GM19238 (cell line): ENCODE measurements around the gene SLC22A31.

Experiments used
- DNase-seq: peaks from one replicate; pipeline ENCODE4 v3.0.0; 2011; ENCODE audit warnings: low spot score; ENCODE audit not compliant: insufficient read length

Gene SLC22A31

GRCh38 chr16:89150981-89151380, 49.4 kb downstream of the SLC22A31 start:
- no peak for DNase-seq

DNA sequence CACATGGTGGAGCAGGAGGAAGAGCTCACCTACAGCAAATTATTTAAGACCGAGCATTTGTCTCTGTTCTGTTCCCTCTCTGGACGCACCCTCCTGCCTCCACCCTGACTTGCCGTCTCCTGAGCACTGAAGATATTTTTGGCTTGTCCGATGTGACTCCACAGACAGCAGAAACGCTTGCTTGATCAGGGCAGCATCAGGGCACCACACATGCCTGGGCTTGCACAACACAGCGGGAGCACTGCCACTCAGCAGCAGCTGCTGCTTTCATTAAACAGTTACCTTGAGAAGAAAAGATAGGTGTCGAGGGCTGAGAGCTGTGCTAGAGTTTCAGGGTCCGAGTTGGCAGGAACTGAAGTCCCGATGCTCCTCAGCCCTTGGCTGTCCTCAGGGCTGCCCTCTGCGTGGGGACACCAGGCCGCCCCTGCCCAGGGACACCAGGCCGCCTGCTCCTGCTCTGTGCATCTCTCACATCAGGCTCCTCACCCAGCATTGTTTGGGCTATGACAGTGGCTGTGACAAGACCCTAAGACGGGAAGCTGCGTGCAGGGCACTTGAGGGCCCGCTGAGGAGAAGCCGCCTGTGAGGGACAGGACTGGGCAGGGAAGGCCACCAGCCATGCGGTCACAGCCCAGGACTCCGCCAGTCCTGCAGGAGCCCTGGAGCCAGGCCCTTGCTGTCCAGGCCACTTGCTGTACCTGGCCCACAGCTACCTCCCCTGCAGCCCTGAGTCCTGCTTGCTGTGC, 50.1 kb downstream of the SLC22A31 start:
- no peak for DNase-seq

DNA sequence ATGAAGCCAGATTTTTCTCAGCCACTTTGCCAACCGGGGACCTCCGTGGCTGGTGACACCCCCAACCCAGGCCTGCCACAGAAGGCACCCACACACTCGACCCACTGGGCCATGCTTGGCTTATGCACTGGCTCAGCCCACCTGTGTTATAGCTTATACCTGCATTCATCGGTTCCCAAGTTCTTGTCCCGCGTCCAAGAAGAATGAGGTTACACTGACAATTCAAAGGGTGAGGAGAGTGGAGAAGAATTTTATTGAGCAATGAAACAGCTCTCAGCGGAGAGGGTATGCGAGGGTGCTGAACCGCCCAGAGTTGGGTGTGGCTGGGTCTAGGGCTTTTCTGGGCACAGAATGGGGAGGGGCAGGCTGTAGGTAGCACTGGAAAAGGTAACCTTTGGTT, 51.0 kb downstream of the SLC22A31 start:
- DNase-seq, result no peak

DNA sequence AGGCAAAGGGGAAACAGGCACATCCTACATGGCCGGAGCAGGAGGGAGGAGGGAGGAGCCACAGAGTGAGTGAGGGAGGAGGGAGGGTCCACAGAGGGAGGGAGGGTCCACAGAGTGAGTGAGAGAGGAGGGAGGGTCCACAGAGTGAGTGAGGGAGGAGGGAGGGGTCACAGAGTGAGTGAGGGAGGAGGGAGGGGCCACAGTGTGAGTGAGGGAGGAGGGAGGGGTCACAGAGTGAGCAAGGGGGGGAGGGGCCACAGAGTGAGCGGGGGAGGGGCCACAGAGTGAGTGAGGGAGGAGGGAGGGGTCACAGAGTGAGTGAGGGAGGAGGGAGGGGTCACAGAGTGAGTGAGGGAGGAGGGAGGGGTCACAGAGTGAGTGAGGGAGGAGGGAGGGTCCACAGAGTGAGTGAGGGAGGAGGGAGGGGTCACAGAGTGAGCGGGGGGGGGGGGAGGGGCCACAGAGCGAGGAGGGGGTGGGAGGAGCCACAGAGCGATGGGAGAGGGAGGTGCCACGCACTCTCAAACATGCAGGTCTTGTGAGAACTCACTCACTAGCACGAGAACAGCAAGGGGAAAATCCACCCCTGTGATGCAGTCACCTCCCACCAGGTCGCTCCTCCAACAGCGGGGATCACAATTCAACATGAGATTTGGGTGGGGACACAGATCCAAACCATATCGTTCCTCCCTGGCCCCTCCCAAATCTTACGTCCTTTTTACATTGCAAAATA, 53.1 kb downstream of the SLC22A31 start:
- DNase-seq, result no peak

GRCh38 chr16:89146211-89147005, 53.9 kb downstream of the SLC22A31 start:
- no peak for DNase-seq
